ENCODE data around the gene CD59. TPM values are rescaled to one million over a fixed set of nuclear protein-coding genes. Genes with fewer than 3 reads are reported as not detected.

Gene CD59, protein sequence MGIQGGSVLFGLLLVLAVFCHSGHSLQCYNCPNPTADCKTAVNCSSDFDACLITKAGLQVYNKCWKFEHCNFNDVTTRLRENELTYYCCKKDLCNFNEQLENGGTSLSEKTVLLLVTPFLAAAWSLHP
- total RNA-seq = 10 to 100 TPM; 10.0 to 35.5 TPM

DNA sequence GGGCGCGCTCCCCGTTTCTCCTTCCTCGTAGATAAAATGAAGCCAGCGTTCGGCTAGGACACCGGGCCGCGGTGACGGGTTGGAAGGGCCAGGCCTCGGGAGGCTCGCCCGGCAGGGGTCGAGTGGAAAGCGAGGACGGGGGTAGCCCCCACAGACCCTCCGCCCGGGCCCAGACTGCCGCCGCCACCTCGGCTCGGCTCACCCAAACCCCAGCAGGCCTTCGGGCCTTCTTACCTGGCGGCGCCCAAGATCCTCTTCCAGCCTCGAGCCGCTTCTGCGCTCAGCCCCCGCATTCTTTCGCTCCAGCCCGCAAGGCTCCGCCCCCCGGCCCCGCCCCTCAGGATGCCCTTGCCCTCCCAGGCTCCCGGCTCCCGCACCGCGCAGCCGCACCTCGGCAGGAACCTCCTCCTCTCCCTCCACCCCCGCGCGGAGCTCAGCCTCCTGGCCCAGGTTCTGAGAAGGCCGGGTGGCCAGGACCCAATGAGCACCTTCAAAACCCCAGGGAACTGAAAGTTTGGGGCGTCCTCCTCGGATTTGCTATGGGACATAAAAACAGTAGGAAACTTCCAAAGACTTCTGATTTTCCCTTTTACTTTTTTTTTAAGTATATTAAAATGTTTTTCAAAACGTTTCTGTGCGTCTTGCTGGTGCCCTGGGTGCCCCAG is at the start of gene CD59:
Gene CD59, minus strand, starts transcription at position 276 of the 665 bp plus-strand sequence. CDS start 13,978 bp downstream, outside the sequence.
- ATAC-seq (replicated peaks in 1 of 2) (peak; percentile 53 to 63), DNase-seq (peak; percentile 82 to 89)
- H3K4me1 Mint-ChIP-seq (ENCODE audit: low read depth) = peaks cover 53% of the 10 kb centered on the region
- H3K27me3 Mint-ChIP-seq (ENCODE audit: low read depth) = peaks cover 47% of the 10 kb centered on the region
- peak within 1 kb of the TSS; percentile 78 for H3K27ac Mint-ChIP-seq
- H3K4me3 Mint-ChIP-seq = peak within 1 kb of the TSS; percentile 85 to 92
- H3K9me3 Mint-ChIP-seq = no peaks in the 10 kb centered on the region
- peaks cover 0 to 9% of the 10 kb centered on the region in 2 donors for H3K36me3 Mint-ChIP-seq (ENCODE audit: insufficient read depth in 2 of 2)

- H3K27ac Mint-ChIP-seq = no peak overlapping the region
- H3K4me1 Mint-ChIP-seq (ENCODE audit: low read depth) = peaks cover 4% of the 10 kb centered on the region
- H3K4me3 Mint-ChIP-seq = no peak overlapping the region
- ATAC-seq (replicated peaks in 1 of 2) (no peak), DNase-seq (no peak)
- peaks cover 0 to 1% of the 10 kb centered on the region in 2 donors for H3K9me3 Mint-ChIP-seq
- H3K36me3 Mint-ChIP-seq (ENCODE audit: insufficient read depth in 2 of 2) = no peaks in the 10 kb centered on the region
- H3K27me3 Mint-ChIP-seq (ENCODE audit: low read depth) = peaks cover 40% of the 10 kb centered on the region
Measured at GRCh38 chr11:33785609-33786008, 49.4 kb upstream of the CD59 start.

DNA sequence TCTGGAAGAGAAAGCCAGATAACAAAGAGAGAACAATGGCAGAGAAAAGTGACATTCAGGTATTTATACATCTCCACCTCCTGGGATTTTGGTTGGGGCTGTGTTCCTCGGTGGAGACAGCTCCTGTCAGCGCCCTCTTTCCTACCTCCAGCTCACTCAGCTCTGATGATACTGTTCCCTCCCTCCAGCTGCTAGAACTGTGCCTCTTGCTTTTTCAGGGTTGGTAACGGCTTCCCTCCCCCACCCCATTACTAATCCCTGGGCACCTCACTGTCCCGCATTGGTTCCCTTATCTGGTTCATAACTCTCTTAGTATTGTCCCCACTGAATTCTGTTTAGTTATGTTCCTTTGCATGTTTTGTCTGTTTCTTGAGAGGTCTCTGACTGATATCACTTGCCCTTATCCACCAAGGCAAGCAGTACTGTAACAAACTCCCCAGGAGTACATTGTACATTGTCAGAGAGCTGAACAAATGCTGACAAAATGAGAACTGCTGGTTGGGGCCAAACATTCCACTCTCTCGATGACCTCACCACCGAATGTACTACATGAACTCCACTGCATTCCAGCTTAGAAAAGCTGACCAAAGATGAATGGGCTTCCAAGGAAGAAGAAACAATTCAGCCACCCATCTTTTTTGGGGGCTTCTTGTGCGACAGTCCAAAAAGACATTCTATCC is 43.8 kb upstream of the CD59 start:
- Mint-ChIP-seq H3K27ac (no peak overlapping the region), H3K9me3 (no peaks in the 10 kb centered on the region), H3K36me3 (ENCODE audit: insufficient read depth in 2 of 2) (no peaks in the 10 kb centered on the region), H3K4me3 (no peak overlapping the region), H3K27me3 (ENCODE audit: low read depth) (peaks cover 35% of the 10 kb centered on the region), H3K4me1 (ENCODE audit: low read depth) (peaks cover 10% of the 10 kb centered on the region)
- ATAC-seq (replicated peaks in 1 of 2) (no peak), DNase-seq (no peak)

DNA sequence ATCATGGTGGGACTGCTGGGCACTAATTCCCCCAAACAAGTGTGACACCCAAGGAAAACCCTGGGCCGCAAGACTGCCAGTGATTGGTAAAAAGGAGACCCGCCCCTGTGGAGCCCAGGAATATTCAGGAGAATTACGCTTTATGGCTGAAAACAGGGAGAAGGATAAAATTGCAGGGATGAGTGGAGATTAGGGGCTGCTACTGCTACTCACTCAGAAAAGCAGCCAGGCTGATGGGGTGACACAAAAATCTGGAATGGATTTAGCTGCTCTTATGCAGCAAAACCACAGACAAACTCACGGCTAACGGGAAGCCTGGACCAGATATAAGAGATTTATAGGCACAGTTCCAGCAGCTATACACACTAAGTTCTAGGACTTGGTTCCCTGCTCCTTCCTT is 42.5 kb upstream of the CD59 start:
- DNase-seq (no peak), ATAC-seq (replicated peaks in 1 of 2) (no peak)
- no peaks in the 10 kb centered on the region for H3K9me3 Mint-ChIP-seq
- peaks cover 15% of the 10 kb centered on the region for H3K4me1 Mint-ChIP-seq (ENCODE audit: low read depth)
- no peak overlapping the region for H3K27ac Mint-ChIP-seq
- no peak overlapping the region for H3K4me3 Mint-ChIP-seq
- peaks cover 35% of the 10 kb centered on the region for H3K27me3 Mint-ChIP-seq (ENCODE audit: low read depth)
- no peaks in the 10 kb centered on the region for H3K36me3 Mint-ChIP-seq (ENCODE audit: insufficient read depth in 2 of 2)

DNA sequence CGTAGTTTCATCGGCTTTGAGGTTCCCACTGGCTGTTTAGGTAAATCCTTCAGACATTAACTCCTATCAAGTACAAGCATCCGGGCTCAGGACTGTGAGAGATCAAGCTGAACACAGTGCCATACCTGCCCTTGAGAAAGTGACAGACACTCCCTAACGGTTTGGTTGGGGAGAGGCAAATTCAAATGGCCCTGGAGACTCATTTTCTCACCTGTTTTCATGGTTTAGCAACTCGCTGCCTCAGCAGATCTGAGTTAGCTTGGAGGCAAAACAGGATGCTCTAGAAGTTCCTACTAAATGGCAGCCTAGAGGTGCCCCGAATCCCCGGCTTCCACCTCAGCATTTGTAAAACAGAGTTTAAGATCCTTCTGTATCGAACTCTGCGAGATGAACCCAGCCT is 41.7 kb upstream of the CD59 start:
- Mint-ChIP-seq H3K9me3 (no peaks in the 10 kb centered on the region), H3K27ac (no peak overlapping the region), H3K27me3 (ENCODE audit: low read depth) (peaks cover 35% of the 10 kb centered on the region), H3K36me3 (ENCODE audit: insufficient read depth in 2 of 2) (peaks cover 0 to 3% of the 10 kb centered on the region in 2 donors), H3K4me1 (ENCODE audit: low read depth) (peaks cover 22% of the 10 kb centered on the region), H3K4me3 (no peak overlapping the region)
- DNase-seq = no peak
- ATAC-seq (replicated peaks in 1 of 2) = no peak

DNA sequence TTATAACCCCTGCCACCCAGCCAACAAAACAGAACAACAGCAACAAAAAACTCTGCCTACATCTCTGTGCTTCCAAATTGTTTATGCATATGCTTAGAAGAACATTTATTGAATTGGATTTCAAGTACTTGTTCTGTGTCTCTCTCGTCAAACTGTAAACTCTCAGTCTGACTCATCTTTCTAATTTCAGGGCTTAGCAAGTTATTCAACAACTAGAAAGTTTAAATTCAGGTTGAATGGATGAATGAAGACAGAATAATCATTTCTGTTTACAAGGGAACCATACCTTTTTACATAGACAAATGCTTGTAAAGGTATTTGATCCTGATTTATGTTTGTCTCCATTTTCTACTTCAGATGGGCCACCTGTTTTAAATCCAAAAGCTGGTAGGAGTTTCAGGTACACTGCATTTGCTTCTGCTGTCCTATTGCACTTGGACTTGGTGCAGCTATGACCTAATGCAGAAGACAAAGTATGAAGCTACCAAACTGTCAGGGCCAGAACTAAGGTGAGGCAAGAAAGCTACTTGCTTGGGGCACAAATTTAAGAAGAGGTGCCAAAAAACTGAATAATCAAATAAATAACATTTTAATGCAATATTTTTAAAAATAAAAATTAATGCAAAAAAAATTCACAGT is 39.7 kb upstream of the CD59 start:
- peaks cover 28% of the 10 kb centered on the region for H3K27me3 Mint-ChIP-seq (ENCODE audit: low read depth)
- DNase-seq (no peak), ATAC-seq (replicated peaks in 1 of 2) (no peak)
- H3K4me1 Mint-ChIP-seq (ENCODE audit: low read depth) = peaks cover 37% of the 10 kb centered on the region
- H3K9me3 Mint-ChIP-seq = no peaks in the 10 kb centered on the region
- peaks cover 0 to 3% of the 10 kb centered on the region in 2 donors for H3K36me3 Mint-ChIP-seq (ENCODE audit: insufficient read depth in 2 of 2)
- peak overlapping the region; percentile 23 for H3K27ac Mint-ChIP-seq
- H3K4me3 Mint-ChIP-seq = peak overlapping the region; percentile 35 to 98

- no peaks in the 10 kb centered on the region for H3K9me3 Mint-ChIP-seq
- ATAC-seq (replicated peaks in 1 of 2) (no peak), DNase-seq (no peak)
- H3K27ac Mint-ChIP-seq = peak overlapping the region; percentile 23
- H3K27me3 Mint-ChIP-seq (ENCODE audit: low read depth) = peaks cover 26% of the 10 kb centered on the region
- H3K4me3 Mint-ChIP-seq = peak overlapping the region; percentile 97 to 98
- peaks cover 42% of the 10 kb centered on the region for H3K4me1 Mint-ChIP-seq (ENCODE audit: low read depth)
- H3K36me3 Mint-ChIP-seq (ENCODE audit: insufficient read depth in 2 of 2) = peaks cover 0 to 3% of the 10 kb centered on the region in 2 donors
Measured at GRCh38 chr11:33775467-33775807, 39.2 kb upstream of the CD59 start.

DNA sequence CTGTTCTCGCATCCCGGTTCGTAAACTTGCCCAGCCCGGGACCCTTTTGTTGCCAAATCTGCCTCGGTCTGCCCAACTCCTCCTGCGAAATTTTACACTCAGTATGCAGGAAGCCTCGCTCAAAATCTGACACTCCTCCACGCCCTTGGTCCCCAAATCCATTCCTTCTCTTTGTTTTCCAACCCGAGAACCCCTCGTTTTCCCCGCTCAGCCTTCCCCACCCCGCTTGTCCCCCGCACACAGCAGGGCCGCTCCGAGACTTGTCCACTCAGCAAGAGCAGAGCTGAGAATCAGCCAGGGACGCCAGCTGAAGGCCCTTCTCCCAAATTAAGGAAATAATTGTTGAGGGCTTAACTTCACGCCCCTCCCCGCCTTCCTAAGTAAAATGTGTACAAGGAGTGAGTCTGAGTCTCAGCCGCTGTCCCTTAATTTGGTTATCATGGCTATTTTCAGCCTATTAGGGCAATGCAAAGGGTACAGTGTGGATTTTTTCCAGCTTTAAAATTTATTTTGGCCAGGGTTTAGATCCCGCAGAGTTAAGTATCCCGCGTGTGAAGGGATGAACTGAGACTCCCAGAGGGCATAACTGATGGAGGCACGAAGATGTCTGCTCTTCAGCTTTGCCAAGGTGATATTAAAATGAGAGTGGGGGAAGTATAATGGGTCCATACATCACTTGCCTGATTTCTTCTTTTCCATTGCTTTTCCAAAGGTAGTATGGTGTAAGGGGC is 38.7 kb upstream of the CD59 start:
- Mint-ChIP-seq H3K4me3 (peak overlapping the region; percentile 97 to 98), H3K4me1 (ENCODE audit: low read depth) (peaks cover 45% of the 10 kb centered on the region), H3K36me3 (ENCODE audit: insufficient read depth in 2 of 2) (peaks cover 0 to 3% of the 10 kb centered on the region in 2 donors), H3K27me3 (ENCODE audit: low read depth) (peaks cover 21% of the 10 kb centered on the region), H3K27ac (peak overlapping the region; percentile 87), H3K9me3 (no peaks in the 10 kb centered on the region)
- ATAC-seq (replicated peaks in 1 of 2) = peak; percentile 2 to 6
- DNase-seq = no peak

- Mint-ChIP-seq H3K9me3 (no peaks in the 10 kb centered on the region), H3K27ac (peak within 1 kb of the TSS; percentile 87), H3K4me1 (ENCODE audit: low read depth) (peaks cover 45% of the 10 kb centered on the region), H3K4me3 (peak within 1 kb of the TSS; percentile 97 to 98), H3K27me3 (ENCODE audit: low read depth) (peaks cover 16% of the 10 kb centered on the region), H3K36me3 (ENCODE audit: insufficient read depth in 2 of 2) (peaks cover 0 to 3% of the 10 kb centered on the region in 2 donors)
- DNase-seq (peak; percentile 73 to 74), ATAC-seq (replicated peaks in 1 of 2) (peak; percentile 88)
Measured at GRCh38 chr11:33773987-33774735, 37.9 kb upstream of the CD59 start, which contains the start of gene FBXO3. TSS of gene FBXO3 (minus strand) at chr11:33774520. CDS start at chr11:33774497, 23 bp downstream.

- Mint-ChIP-seq H3K27ac (peak overlapping the region; percentile 82), H3K4me3 (peak overlapping the region; percentile 97 to 98), H3K9me3 (no peaks in the 10 kb centered on the region), H3K27me3 (ENCODE audit: low read depth) (peaks cover 16% of the 10 kb centered on the region), H3K36me3 (ENCODE audit: insufficient read depth in 2 of 2) (peaks cover 0 to 3% of the 10 kb centered on the region in 2 donors), H3K4me1 (ENCODE audit: low read depth) (peaks cover 45% of the 10 kb centered on the region)
- DNase-seq (peak; percentile 25 to 27), ATAC-seq (replicated peaks in 1 of 2) (peak; percentile 32 to 36)
Measured at GRCh38 chr11:33773404-33773986, 37.3 kb upstream of the CD59 start.

GRCh38 chr11:33772870-33773269 is 36.6 kb upstream of the CD59 start:
- Mint-ChIP-seq H3K36me3 (ENCODE audit: insufficient read depth in 2 of 2) (peaks cover 0 to 3% of the 10 kb centered on the region in 2 donors), H3K27me3 (ENCODE audit: low read depth) (peaks cover 16% of the 10 kb centered on the region), H3K27ac (no peak overlapping the region), H3K4me3 (peak overlapping the region; percentile 97 to 98), H3K9me3 (no peaks in the 10 kb centered on the region), H3K4me1 (ENCODE audit: low read depth) (peaks cover 45% of the 10 kb centered on the region)
- DNase-seq (no peak), ATAC-seq (replicated peaks in 1 of 2) (no peak)

DNA sequence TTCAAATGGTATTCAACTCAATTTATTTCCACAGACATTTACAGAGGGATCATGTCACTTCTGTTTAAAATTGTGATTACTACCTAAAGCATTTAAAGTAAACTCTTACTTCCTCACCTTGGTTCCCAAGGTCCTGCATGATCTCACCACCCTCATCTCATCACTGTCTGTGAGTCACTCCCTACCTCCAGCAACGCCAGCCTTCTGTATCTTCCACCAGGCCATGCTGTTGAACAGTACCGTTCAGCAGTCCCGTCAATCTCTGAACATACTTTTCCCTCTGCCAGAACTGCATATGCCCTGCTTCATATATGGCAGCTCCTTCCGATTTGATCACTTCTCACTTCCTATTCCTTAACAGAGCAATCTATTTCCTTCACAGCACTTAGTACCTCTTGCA is 36.1 kb upstream of the CD59 start:
- Mint-ChIP-seq H3K36me3 (ENCODE audit: insufficient read depth in 2 of 2) (peaks cover 0 to 3% of the 10 kb centered on the region in 2 donors), H3K27me3 (ENCODE audit: low read depth) (peaks cover 16% of the 10 kb centered on the region), H3K9me3 (no peaks in the 10 kb centered on the region), H3K4me1 (ENCODE audit: low read depth) (peaks cover 45% of the 10 kb centered on the region), H3K4me3 (peak overlapping the region; percentile 97 to 98), H3K27ac (no peak overlapping the region)
- ATAC-seq (replicated peaks in 1 of 2) (no peak), DNase-seq (no peak)

All from activated T-cell treated with anti-CD3 and anti-CD28 coated beads, Interleukin-2, amount 50 U/mL, for 72 hours (primary cell).